Left lobe of liver (tissue), 2 donors: ENCODE measurements around the gene PBXIP1. TPM values are rescaled to one million over a fixed set of nuclear protein-coding genes. Genes with fewer than 3 reads are reported as not detected.

Source experiments
- ATAC-seq: fragments of 200-7000 bp; cut with Tn5 transposase; one replicate; pipeline ENCODE4 v1.9.1; 2020; ENCODE audit warnings: mild to moderate bottlenecking, moderate library complexity
- DNase-seq: peaks from one replicate; pipeline ENCODE4 v3.0.0-alpha.2; 2020; ENCODE audit warnings: low spot score
- total RNA-seq: library from RNA; stranded (reverse); gene quantifications from one replicate; pipeline ENCODE4 v1.2.1, GENCODE V29; 2021
- donor health status: DM: no; HTN: no; CAD: no; lungs with moderate emphysema.
- donor health status: DM: no; HTN: yes; CAD: no.

The PBXIP1 gene
- total RNA-seq, 1 donor from 2014 or later, result 21.3 TPM

- ATAC-seq (no peak), DNase-seq (no peak)
Measured at GRCh38 chr1:154959426-154959780, 3.5 kb upstream of the PBXIP1 start.

GRCh38 chr1:154958681-154959425 is 3.0 kb upstream of the PBXIP1 start:
- DNase-seq, result no peak
- ATAC-seq, result no peak

DNA sequence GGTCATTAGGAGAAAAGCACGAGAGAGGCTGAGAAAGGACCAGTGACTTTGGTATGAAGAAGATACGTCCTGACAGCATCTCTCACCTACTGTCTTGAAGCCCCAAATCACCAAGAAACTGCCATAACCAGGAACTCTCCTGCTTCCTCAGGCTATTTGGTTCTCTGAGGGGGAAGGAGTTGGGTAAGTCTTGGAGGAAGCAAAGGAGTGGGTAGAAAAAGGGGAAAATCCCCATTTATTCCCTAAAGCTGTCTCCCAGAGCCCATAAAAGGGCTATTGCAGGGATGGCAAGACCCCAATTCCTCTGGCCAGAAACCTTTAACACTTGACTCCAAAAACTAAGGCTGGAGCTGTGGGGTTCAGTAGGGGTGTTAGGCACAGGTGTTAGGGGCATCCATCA is 2.1 kb upstream of the PBXIP1 start:
- no peak for DNase-seq
- no peak for ATAC-seq

GRCh38 chr1:154957091-154957657 is 1.3 kb upstream of the PBXIP1 start:
- DNase-seq (no peak), ATAC-seq (no peak)

DNA sequence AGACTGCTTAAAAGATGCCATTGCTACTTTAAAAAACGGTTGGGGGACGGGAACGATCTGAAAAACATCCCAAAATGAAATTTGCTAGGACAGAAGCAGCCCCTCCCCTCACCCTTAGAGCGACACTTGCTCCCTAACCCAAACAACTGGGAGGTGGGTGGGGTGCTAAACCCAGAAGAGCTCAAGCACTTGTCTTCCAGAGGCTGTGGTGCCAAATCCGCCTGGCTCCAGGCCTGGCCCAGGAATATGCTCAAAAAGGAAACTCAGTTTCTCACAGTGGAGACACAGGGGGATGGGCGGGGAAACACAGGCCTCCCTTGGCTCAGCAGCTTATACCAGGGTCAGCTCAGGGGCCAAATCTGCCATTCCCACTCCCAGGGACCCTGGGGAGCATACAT is 644 bp upstream of the PBXIP1 start:
- DNase-seq (no peak), ATAC-seq (peak; percentile 9)

DNA sequence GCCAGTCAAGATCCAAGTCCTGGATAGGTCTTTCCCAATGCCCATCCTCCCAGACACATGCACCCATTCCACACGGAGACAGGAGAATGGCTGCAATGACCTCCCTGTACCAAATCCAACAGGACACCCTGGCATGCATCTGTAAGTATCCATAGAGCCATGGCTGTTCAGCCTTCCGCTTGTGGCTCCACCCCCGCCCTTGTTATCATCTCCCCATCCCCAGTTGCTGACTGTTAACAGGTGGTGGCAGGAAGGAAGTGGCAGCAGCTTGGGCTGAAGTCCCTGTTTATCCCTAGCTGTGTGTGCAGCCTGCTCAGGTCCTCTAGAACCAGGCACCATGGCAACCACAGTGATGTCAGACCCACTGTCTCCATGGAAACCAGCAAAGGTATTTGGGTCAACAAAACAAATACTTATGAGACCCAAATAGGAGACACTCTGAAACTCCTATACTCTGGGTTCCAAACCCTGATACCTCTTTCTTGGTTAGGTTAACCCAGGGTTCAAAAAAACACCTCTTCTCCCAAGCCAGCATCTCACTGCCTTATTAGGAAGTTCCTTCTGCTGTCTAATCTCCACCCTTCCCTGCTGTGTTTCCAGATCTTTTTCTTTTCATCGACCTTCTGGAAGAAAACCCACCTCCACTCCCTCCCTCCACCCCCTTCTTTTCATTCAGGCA is 721 bp downstream of the PBXIP1 start:
- ATAC-seq (no peak), DNase-seq (no peak)

DNA sequence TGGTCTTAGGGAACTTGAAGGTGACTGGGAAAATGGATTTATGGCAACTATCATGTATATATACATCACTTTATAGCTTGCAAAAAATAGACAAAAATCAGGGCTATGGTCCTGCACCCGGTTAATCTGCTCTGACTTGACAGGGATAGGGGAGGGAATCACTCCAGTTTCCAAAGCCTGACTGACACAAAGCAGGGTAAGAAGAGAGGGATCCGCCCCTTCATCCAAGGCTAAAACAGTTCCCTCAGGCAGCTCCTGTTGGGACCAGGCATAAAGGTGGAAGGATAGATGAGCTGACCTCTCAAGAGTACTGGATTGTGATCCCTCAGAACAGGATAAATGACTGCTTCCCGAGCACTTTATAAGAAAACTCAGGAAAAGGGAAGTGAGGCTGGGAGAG is 1.4 kb downstream of the PBXIP1 start:
- no peak for ATAC-seq
- no peak for DNase-seq

GRCh38 chr1:154953611-154954038 is 2.3 kb downstream of the PBXIP1 start:
- ATAC-seq (no peak), DNase-seq (no peak)

- ATAC-seq (no peak), DNase-seq (no peak)
Measured at GRCh38 chr1:154952664-154953063, 3.2 kb downstream of the PBXIP1 start.

GRCh38 chr1:154951901-154952657 is 3.8 kb downstream of the PBXIP1 start:
- no peak for ATAC-seq
- no peak for DNase-seq

- DNase-seq, result no peak
- ATAC-seq, result no peak
Measured at GRCh38 chr1:154948079-154948478, 7.8 kb downstream of the PBXIP1 start.

DNA sequence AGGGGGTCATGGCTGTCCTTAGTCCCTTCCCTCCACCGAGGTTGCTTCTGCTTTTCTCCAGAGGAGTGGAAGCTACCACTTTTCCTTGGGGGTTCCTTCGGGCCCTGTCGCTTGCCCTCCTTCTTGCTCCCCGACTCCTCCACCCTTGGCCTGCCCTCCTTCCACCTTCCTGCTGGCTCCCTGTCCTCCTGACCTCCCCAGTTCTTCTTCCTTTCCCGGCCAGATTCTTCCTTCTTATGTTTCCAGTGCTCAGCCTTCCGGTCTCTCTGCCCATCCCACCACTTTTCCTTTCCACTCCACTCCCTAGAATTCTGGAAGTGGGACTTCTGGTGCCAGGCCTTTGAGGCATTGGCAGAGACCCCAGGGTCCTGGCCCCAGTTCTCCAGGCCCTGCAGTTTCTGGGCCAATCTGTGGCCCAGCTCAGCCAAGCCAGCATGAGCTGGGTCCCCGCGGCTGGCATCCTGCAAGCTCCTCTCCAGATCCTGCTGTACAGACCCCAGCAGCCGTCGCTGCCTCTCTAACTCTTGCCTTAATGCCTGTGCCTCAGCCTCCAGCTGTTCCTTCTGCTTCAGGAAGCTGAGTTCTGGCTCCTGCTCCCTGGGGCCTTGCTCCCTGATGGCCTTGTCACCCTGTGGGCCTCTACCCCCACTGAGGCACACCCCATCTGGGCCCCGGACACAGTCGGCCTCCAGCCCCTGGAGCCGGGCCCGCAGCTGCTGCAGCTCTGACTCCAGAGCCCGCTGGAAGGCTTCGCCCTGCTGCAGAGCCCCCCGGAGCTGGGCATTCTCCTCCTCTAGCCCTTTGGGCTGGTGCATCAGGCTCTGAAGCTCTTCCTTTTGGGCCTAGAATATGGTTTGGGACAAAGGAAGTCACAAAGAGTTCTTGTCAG is 9.7 kb downstream of the PBXIP1 start:
- no peak for ATAC-seq
- no peak for DNase-seq

- no peak for ATAC-seq
- no peak for DNase-seq
Measured at GRCh38 chr1:154945160-154945961, 10.5 kb downstream of the PBXIP1 start.

- DNase-seq (peak; percentile 80), ATAC-seq (peak; percentile 82)
Measured at GRCh38 chr1:154944401-154945159, 11.3 kb downstream of the PBXIP1 start.

- ATAC-seq (peak; percentile 62), DNase-seq (no peak)
Measured at GRCh38 chr1:154943649-154944400, 12.1 kb downstream of the PBXIP1 start.

DNA sequence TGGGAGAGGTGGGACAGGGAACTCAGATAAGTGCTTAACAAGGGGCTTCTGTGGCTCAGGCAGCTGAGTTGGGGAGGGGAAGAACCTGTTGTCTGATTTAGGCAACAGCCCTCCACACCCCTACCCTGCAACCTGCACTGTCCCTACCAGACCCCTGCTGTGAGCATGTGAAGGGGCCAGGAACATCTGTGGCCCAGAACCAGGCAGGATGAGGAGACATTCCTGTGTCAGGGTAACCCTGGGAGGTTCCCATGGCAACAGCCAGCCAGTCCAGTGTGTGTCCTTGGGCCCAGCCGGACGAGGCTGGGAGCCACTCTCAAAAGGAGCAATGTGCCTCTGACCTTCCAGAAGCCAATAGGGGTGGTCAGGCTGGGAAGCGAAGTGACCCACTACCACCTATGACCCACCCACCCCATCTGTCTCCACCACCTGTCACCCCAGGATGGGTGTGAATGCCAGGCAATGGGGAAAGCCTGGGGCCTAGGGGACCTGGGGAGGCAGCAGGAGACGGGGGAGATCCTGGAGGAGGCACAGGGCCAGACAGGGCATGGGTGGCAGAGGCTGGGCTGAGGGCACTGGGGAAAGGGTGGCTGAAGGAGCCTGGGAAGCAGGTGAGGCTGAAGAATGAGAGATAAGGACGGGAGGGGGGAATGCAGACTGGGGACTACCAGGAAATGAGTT is 14.4 kb downstream of the PBXIP1 start:
- DNase-seq (no peak), ATAC-seq (no peak)

DNA sequence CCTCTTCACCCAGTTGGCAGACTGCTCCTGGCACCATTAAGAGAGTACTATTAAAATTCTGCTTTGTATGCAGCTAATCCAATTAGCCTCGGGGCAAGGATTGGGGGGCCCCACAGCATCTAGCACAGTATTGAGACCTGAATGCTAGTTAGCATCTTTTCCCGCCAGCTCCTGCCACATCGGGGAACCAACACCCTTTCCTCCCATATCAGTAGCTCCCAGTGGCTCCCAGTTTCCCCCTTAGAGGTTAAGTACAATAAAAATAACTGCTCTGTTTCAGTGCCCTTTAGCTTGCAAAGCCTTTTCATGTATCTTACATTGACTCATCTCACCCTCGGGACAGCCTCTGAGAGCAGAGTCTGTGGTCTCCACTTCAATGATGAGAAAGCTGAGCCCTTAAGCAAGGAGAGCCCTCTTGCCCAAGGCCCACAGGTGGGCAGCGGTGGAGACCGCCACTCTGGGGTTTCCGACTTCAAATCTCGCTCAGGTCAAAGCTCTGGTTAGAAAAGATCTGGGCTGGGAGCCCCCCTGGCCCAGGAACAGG is 15.2 kb downstream of the PBXIP1 start:
- DNase-seq, result no peak
- ATAC-seq, result no peak

- DNase-seq (no peak), ATAC-seq (no peak)
Measured at GRCh38 chr1:154940213-154940560, 15.7 kb downstream of the PBXIP1 start.
